HepG2 (cell line): ENCODE measurements around the gene ARL4D. TPM values are rescaled to one million over a fixed set of nuclear protein-coding genes. Genes with fewer than 3 reads are reported as not detected.

Source experiments
- ATAC-seq: fragments of 200-7000 bp; cut with Tn5 transposase; 3 replicates; pipeline ENCODE4 v1.9.1; 2020; ENCODE audit warnings: mild to moderate bottlenecking, moderate library complexity
- BruUV-seq: library from RNA; stranded (reverse); fragments of 400-500 nt; replicated peaks from 2 replicates; lab custom pipeline; 2021; lab: Mats Ljungman, UMichigan
- CTCF ChIA-PET: fragments of 300-600 bp; formaldehyde crosslinking; extraction: SDS; loops from one replicate; lab custom pipeline; 2021; ENCODE audit warnings: low total read pairs, inconsistent platforms, low intra/inter-chr PET ratio; lab: Yijun Ruan, JAX
- POLR2A ChIA-PET: fragments of 350-600 bp; sonication (Branson Sonifier 250); formaldehyde crosslinking; loops from one replicate; lab custom pipeline; 2020; ENCODE audit warnings: antibody characterized with exemption, inconsistent platforms; lab: Yijun Ruan, JAX
- DNase-seq: peaks from one replicate; pipeline ENCODE4 v3.0.0-alpha.2; 2015; ENCODE audit warnings: low spot score
- FAIRE-seq: peaks from 3 replicates; lab custom pipeline; 2011; peaks lifted over from hg19 to GRCh38; lab: Jason Lieb, UNC
- H2AFZ ChIP-seq: one replicate; pipeline ENCODE4 v1.6.1; 2011; ENCODE audit warnings: low read length, inconsistent platforms
- H3K27ac ChIP-seq: fragments of 300-600 bp; 3 replicates; pipeline ENCODE4 v1.8.0; 2011; ENCODE audit warnings: mixed run types, mild to moderate bottlenecking, mixed read lengths, low read length, inconsistent platforms; ENCODE audit not compliant: insufficient read depth; ENCODE audit errors: extremely low read length
- H3K27me3 ChIP-seq, 2 experiments: fragments of 200-600 bp in 1 of 2; 2 replicates in 1 of 2; 3 replicates in 1 of 2; pipeline versions ENCODE4 v1.6.0 to v1.8.0; 2011; ENCODE audit warnings: low read length in 2 of 2, mild to moderate bottlenecking in 2 of 2, moderate library complexity in 2 of 2, inconsistent platforms in 1 of 2; ENCODE audit not compliant: insufficient read depth in 2 of 2, control insufficient read depth in 1 of 2
- H3K36me3 ChIP-seq, 2 experiments: fragments of 200-600 bp in 1 of 2; replicated peaks in 1 of 2; 2 replicates in 1 of 2; 3 replicates in 1 of 2; pipeline versions ENCODE4 v1.5.1 to v1.8.0; 2011; ENCODE audit warnings: low read length in 2 of 2, inconsistent platforms in 1 of 2; ENCODE audit not compliant: insufficient read depth in 2 of 2, control insufficient read depth in 1 of 2
- H3K4me1 ChIP-seq: 2 replicates; pipeline ENCODE4 v1.5.1; 2012; ENCODE audit warnings: low read length, inconsistent platforms; ENCODE audit not compliant: insufficient read depth
- H3K4me2 ChIP-seq: 2 replicates; pipeline ENCODE4 v1.6.0; 2011; ENCODE audit warnings: low read depth, low read length, inconsistent platforms
- H3K4me3 ChIP-seq, 3 experiments: fragments of 200-600 bp in 1 of 3; sonication (generic), shearing (Covaris generic) in 1 of 3; replicated peaks in 1 of 3; 2 replicates each; pipeline ENCODE4 v1.5.1; 2011 to 2016; ENCODE audit warnings: low read length in 3 of 3, inconsistent platforms in 2 of 3, low read depth in 2 of 3, mild to moderate bottlenecking in 2 of 3, control low read depth in 1 of 3, mixed read lengths in 1 of 3; ENCODE audit not compliant: insufficient read depth in 1 of 3
- H3K79me2 ChIP-seq: one replicate; pipeline ENCODE4 v1.6.1; 2011; ENCODE audit warnings: low read length, inconsistent platforms; ENCODE audit not compliant: insufficient read depth
- H3K9ac ChIP-seq: 2 replicates; pipeline ENCODE4 v1.6.0; 2011; ENCODE audit warnings: mild to moderate bottlenecking, low read depth, low read length, inconsistent platforms; ENCODE audit not compliant: insufficient read depth
- H3K9me3 ChIP-seq: 2 replicates; pipeline ENCODE4 v1.5.1; 2012; ENCODE audit warnings: mild to moderate bottlenecking, low read length
- H4K20me1 ChIP-seq: 2 replicates; pipeline ENCODE4 v1.6.0; 2011; ENCODE audit warnings: inconsistent platforms, mild to moderate bottlenecking, low read length, moderate library complexity; ENCODE audit not compliant: insufficient read depth
- AHR ChIP-seq: IDR thresholded peaks from 2 replicates; pipeline ENCODE4 v1.6.1; 2018; ENCODE audit warnings: missing genetic modification reagents, missing compliant biosample characterization
- CHD2 ChIP-seq: IDR thresholded peaks from 2 replicates; pipeline ENCODE4 v1.6.1; 2011; ENCODE audit warnings: low read depth, low read length, improper control_type of control experiment
- CREB1 ChIP-seq, 2 experiments: fragments of 450-650 bp in 1 of 2; IDR thresholded peaks; 2 replicates each; pipeline ENCODE4 v1.6.1; 2016 to 2017; ENCODE audit warnings: control low read depth in 1 of 2, mild to moderate bottlenecking in 1 of 2, missing compliant biosample characterization in 1 of 2, missing genetic modification characterization in 1 of 2
- DMTF1 ChIP-seq: sonication (generic); formaldehyde crosslinking; IDR thresholded peaks from 2 replicates; pipeline ENCODE4 v1.4.0; 2020; ENCODE audit warnings: mild to moderate bottlenecking, missing genetic modification reagents
- ISL2 ChIP-seq: sonication (generic); formaldehyde crosslinking; IDR thresholded peaks from 2 replicates; pipeline ENCODE4 v1.5.0; 2020; ENCODE audit warnings: missing genetic modification reagents
- KMT2A ChIP-seq: sonication (generic); formaldehyde crosslinking; IDR thresholded peaks from 2 replicates; pipeline ENCODE4 v1.4.0; 2020; ENCODE audit warnings: missing genetic modification reagents
- MEIS1 ChIP-seq: sonication (generic); formaldehyde crosslinking; IDR thresholded peaks from 2 replicates; pipeline ENCODE4 v1.9.0; 2021; ENCODE audit warnings: mild to moderate bottlenecking, missing genetic modification reagents, moderate library complexity, borderline replicate concordance
- PRPF4 ChIP-seq: fragments of 200-400 bp; formaldehyde crosslinking; IDR thresholded peaks from 2 replicates; pipeline ENCODE4 v1.6.1; 2016; ENCODE audit warnings: low read length, low read depth; ENCODE audit not compliant: poor library complexity, severe bottlenecking
- ZBTB39 ChIP-seq: sonication (generic); formaldehyde crosslinking; IDR thresholded peaks from 2 replicates; pipeline ENCODE4 v1.5.0; 2020; ENCODE audit warnings: missing genetic modification reagents
- ZEB1 ChIP-seq: IDR thresholded peaks from 2 replicates; pipeline ENCODE4 v1.6.1; 2012; ENCODE audit warnings: mild to moderate bottlenecking, low read depth, inconsistent platforms; ENCODE audit not compliant: insufficient replicate concordance
- ZNF30 ChIP-seq: sonication (generic); formaldehyde crosslinking; IDR thresholded peaks from 2 replicates; pipeline ENCODE4 v1.5.0; 2020; ENCODE audit warnings: mild to moderate bottlenecking, missing genetic modification reagents
- ZNF792 ChIP-seq: IDR thresholded peaks from 2 replicates; pipeline ENCODE4 v1.6.1; 2016
- ZSCAN21 ChIP-seq: sonication (generic); formaldehyde crosslinking; IDR thresholded peaks from 2 replicates; pipeline ENCODE4 v1.8.0; 2022; ENCODE audit warnings: mild to moderate bottlenecking, missing genetic modification reagents, moderate library complexity, borderline replicate concordance
- WGBS: methylation state at CpG from one replicate; pipeline ENCODE4 v1.1.6; 2017; ENCODE audit warnings: low lambda C conversion rate; 5-methylcytosine and 5-hydroxymethylcytosine counted together
- in situ Hi-C: cut with HindIII; loops from 2 replicates; pipeline ENCODE4 v1.10.0; 2017; ENCODE audit warnings: low pct_unique_long_range_greater_than_20kb; ENCODE audit not compliant: extremely low pct_ligation_motif_present
- intact Hi-C: fragments of 100-400 bp; cut with micrococcal nuclease; formaldehyde crosslinking; loops from one replicate; pipeline ENCODE4 v1.10.0; 2022; ENCODE audit not compliant: unreplicated experiment
- polyA plus RNA-seq, 8 experiments: library from polyadenylated mRNA; depleted of rRNA in 3 of 8; stranded (reverse) in 7 of 8; unstranded in 1 of 8; fragments of >200 nt; fragmentation: Illumina TruSeq in 4 of 8; extraction: Trizol in 4 of 8; gene quantifications; 2 replicates each; pipeline versions ENCODE4 v1.2.1 to v1.2.3, GENCODE V29; 2011 to 2016; ENCODE audit warnings: low read depth in 4 of 8, missing spikeins in 1 of 8, mixed read lengths in 1 of 8; ENCODE audit not compliant: insufficient read depth in 1 of 8
- total RNA-seq, 5 experiments: library from RNA; depleted of rRNA; stranded (reverse); fragments of >200 nt; fragmentation: Illumina TruSeq; extraction: Trizol; gene quantifications; 2 replicates each; pipeline ENCODE4 v1.2.3, GENCODE V29; 2016; ENCODE audit warnings: low read depth in 1 of 5

ARL4D gene
- total and polyA plus RNA-seq, 2 of the 13 experiments (the other 11 are each of a cell fraction or from before 2014, with no cell fraction given) = 9.0 to 25.9 TPM

GRCh38 chr17:43359469-43360110 lies 39.2 kb upstream of the ARL4D start:
- peaks cover 53% of the 10 kb centered on the region for H3K79me2 ChIP-seq
- BruUV-seq = no TSS peak
- POLR2A ChIA-PET = interaction anchor here (1.7 to 4.2 kb wide), 9 partner anchors 8 to 188 kb away, joined by 5 to 90 read pairs (median 63); partner anchors contain the start of genes DHX8 and NBR1
- H3K36me3 ChIP-seq = no peaks in the 10 kb centered on the region; a peak in 1 of 5 replicates
- DNase-seq (no peak), ATAC-seq (no peak), FAIRE-seq (peak; percentile 32)
- H3K4me1 ChIP-seq = peaks cover 22% of the 10 kb centered on the region
- no peak for TF ChIP-seq ZEB1
- 0 out of 2 replicates have a peak, but pooled peaks have one; percentile 10 for TF ChIP-seq KMT2A (CRISPR knock-in tag)
- TF ChIP-seq CREB1 (IDR thresholded peaks at IDR 0.05) = peak; percentile 27; the same call in 1 of the 2 replicates
- no peak for TF ChIP-seq CREB1 (CRISPR knock-in tag; IDR thresholded peaks at IDR 0.05)
- no peaks in the 10 kb centered on the region for H3K9me3 ChIP-seq
- peak overlapping the region; percentile 87 for H3K27ac ChIP-seq
- H3K4me2 ChIP-seq = peak overlapping the region; percentile 59
- WGBS = 62% methylated on average over 17 of the region's 17 CpGs
- H3K9ac ChIP-seq = peak overlapping the region; percentile 78
- in situ Hi-C loops (no loop called here), intact Hi-C loops (no loop called here)
- H3K4me3 ChIP-seq = peak overlapping the region; percentile 63 to 71 (median 67)
- CTCF ChIA-PET = no interaction called here
- no peaks in the 10 kb centered on the region for H4K20me1 ChIP-seq
- no peaks in the 10 kb centered on the region; a peak in 1 of 5 replicates for H3K27me3 ChIP-seq
- H2AFZ ChIP-seq = no peak overlapping the region

GRCh38 chr17:43360376-43360738 lies 38.4 kb upstream of the ARL4D start:
- FAIRE-seq (peak; percentile 70), ATAC-seq (no peak; the same call in 1 of the 3 replicates), DNase-seq (peak; percentile 73)
- in situ Hi-C loops (no loop called here), intact Hi-C loops (no loop called here)
- peaks cover 28% of the 10 kb centered on the region for H3K4me1 ChIP-seq
- peak overlapping the region; percentile 78 for H3K9ac ChIP-seq
- no TSS peak for BruUV-seq
- H3K36me3 ChIP-seq = no peaks in the 10 kb centered on the region; a peak in 1 of 5 replicates
- peaks cover 55% of the 10 kb centered on the region for H3K79me2 ChIP-seq
- H3K27ac ChIP-seq = peak overlapping the region; percentile 87
- WGBS = 47% methylated on average over 18 of the region's 18 CpGs
- peak overlapping the region; percentile 63 to 71 (median 67) for H3K4me3 ChIP-seq
- CTCF ChIA-PET = no interaction called here
- no peaks in the 10 kb centered on the region; a peak in 1 of 5 replicates for H3K27me3 ChIP-seq
- POLR2A ChIA-PET = interaction anchor here (0.6 to 3.0 kb wide), 51 partner anchors 8 to 748 kb away, joined by 3 to 90 read pairs (median 6); partner anchors contain the start of genes ARL4D, DHX8, ETV4 and NBR1
- H2AFZ ChIP-seq = no peak overlapping the region
- H3K9me3 ChIP-seq = no peaks in the 10 kb centered on the region
- H3K4me2 ChIP-seq = peak overlapping the region; percentile 59
- H4K20me1 ChIP-seq = no peaks in the 10 kb centered on the region
- TF ChIP-seq ZSCAN21 (CRISPR knock-in tag) (no peak), PRPF4 (no peak), CHD2 (no peak), ISL2 (CRISPR knock-in tag) (no peak), ZBTB39 (CRISPR knock-in tag) (no peak), ZNF30 (CRISPR knock-in tag) (0 out of 2 replicates have a peak, but pooled peaks have one; percentile 11), MEIS1 (CRISPR knock-in tag) (no peak), ZNF792 (CRISPR knock-in tag) (no peak), AHR (CRISPR knock-in tag) (no peak), DMTF1 (CRISPR knock-in tag) (no peak)
